Measurements from ENCODE around the gene STAP2.

The STAP2 gene, protein sequence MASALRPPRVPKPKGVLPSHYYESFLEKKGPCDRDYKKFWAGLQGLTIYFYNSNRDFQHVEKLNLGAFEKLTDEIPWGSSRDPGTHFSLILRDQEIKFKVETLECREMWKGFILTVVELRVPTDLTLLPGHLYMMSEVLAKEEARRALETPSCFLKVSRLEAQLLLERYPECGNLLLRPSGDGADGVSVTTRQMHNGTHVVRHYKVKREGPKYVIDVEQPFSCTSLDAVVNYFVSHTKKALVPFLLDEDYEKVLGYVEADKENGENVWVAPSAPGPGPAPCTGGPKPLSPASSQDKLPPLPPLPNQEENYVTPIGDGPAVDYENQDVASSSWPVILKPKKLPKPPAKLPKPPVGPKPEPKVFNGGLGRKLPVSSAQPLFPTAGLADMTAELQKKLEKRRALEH
- total RNA-seq = 0.67 to 0.79 reads per million in 2 donors

DNA sequence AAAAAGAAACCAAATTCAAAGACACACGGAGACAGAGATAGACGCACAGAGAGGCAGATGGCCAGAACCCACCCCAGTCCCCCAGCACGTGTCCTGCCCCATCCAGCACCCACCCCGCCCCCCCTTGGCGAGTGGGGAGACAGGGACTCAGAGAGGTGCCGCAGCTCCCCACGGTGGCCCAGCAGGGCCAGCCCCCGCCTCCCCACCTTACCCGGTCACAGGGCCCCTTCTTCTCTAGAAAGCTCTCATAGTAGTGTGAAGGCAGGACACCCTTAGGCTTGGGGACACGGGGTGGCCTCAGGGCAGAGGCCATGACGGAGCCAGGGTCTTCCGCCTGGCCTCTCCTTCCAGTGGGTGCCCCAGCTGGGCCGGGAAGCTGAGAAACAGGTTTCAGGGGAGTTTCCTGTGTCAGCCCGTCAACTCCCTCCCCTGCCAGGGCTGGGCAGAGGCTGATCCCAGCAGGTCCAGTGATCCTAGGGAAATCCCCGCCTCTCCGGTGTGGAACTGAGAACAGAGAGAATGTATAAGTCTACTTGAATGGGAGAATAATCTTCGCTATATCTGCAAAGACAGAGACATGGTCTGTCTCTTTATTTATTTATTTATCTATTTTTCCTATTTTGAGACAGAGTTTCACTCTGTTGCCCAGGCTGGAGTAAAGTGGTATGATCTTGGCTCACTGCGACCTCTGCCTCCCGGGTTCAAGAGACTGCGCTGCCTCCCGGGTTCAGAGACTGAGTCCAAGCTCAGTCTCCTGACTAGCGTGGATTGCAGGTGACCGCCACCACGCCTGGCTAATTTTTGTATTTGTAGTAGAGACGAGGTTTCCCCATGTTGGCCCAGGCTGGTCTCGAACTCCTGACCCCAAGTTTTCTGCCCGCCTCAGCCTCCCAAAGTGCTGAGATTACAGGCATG, at the start of gene STAP2:
Gene STAP2 (minus strand): TSS at position 387 of the 915 bp plus-strand sequence. CDS start 74 bp downstream, at position 313.
- DNase-seq = no peak

DNA sequence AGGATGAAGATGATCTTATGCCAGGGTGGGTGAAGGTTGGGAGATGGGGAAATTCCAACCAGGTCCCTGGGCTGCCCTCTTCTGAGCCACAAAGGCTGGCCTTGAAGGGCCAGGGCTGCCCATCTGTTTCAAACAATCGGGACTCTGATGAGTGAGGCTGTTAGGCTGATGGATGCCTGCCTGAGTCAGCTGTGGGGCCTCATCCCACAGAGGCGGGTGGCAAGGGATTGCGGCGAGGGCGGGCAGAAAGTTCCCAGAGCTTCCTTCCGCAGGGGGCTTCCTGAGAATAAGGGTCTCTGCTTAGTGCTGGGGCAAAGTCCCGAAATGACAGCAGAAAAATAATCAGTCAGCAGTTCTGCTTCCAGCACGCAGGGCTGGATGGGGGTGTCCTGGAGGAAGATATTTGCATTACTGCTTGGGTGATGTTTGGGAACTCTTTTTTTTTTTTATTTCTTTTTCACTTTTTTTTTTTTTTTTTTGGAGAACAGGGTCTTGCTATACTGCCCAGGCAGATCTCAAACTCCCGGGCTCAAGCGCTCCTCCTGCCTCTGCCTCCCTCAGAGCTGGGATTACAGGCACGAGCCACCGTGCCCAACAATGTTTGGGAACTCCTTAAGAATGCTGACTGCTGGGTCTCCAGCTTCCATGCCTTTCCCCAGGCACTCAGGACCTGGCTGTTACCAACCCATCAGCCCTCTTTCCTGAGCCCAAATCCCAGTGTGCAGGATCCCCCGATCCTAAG, 47.6 kb upstream of the STAP2 start:
- no peak for DNase-seq

DNA sequence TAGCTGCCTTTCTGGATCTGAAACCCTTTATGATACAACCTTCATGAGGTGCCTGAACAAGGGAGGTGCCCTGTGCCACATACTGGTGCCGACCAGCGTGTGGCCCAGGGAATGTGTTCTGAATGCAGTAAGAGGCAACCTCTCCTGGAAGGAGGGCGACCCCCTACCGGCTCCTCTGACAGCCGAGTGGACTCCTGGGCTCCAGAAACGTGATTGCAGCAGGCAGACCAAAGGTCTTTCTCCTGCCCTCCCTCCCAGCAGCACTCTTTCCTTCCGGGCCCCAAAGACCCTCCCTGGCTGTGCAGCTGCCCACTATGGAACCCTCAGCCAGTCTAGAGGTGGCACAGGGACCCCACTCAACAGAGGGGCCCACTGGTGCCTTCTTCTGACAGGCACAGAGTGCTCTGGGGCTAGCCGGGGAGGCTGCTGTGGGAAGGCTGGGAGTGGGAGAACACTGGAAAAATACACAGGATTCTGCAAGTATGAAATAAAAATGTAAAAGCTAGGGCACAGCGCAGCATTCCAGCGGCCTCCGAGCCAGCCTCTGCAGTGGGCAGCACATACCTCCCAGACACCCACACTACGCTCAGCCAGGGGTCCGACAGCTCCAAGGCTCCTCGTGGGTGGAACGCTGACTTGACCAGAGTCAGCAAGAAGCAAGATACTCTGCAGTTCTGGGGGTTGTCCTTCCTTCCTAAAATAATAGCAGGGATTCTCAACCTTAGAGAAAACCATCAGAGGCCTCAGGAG, 46.8 kb upstream of the STAP2 start:
- no peak for DNase-seq

DNA sequence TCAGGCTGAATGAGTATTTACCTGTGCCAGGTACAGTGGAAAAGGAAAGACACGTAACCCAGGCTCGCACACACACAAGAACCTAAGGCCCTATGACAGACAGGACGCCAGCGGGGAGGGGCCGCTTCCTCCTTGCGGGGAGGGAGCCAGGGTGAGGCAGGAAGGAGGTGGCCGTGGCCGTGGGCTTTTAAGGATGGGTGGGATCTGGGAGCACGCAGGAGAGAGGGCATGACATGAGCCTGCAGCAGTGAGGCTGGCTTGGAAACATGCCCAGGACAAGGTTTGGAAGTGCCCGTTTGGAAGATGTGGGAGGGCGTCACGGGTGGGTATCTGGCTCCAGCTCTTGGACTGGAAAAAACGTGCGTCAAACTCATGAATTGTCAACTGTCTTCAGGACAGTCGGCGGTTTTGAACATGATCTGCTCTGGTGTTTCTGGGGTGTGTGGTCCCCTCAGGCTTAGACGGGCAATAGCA, 41.7 kb upstream of the STAP2 start:
- DNase-seq = no peak

DNA sequence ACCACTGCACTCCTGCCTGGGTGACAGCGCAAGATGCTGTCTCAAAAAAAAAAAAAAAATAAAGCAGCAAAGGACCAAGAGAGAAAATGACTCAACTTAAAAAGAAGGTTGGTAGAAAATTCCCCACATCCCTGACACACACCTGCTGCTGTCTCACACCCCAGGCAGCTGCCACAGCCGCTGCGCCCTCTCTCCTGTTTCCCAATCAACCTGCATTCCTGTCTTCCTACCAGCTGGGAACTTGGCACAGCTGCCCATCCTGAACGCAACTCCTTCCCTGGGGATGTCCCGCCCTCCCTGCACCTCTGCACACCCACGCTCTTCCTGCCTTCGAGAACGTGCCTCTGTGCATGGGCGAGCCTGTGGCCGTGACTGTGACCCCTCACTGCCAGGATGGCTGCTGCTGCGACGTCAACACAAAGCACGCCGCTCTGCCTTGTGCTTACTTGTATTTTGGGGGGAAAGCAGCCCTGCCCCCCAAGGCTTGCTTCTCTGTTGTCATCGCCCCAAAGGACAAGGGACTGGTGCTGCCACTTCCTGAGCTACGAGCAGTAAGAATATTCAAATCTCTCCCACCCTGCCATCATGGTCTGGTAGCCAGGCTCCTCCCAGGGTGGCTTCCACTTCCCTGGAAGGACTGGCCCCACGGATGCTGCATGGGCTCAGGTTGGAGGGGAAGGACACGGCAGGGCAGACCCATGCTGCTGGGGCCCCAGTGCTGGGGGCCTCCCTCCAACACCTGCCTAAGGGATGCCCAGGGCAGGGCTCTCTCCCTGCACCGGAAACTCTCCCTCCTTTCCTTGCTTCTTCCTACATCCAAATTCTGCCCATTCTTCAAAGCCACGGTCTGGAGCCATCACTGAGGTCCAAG, 41.0 kb upstream of the STAP2 start:
- no peak for DNase-seq

DNA sequence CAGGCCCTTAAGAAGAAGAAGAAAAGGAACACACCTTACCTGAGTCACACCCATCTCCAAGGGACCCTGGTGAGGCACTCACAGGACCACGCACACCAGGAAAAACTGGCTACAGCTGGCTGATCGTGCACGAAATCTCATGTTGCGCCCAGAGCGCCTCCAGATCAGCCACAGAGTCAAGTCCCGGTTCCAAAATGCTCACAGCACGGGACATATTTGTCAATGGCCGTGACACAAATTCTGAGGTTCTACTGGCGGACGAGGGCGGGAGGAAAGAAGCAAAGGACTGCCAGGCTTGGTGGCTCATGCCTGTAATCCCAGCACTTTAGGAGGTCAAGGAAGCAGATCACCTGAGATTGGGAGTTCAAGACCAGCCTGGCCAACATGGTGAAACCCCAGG, 40.3 kb upstream of the STAP2 start:
- DNase-seq = no peak

DNA sequence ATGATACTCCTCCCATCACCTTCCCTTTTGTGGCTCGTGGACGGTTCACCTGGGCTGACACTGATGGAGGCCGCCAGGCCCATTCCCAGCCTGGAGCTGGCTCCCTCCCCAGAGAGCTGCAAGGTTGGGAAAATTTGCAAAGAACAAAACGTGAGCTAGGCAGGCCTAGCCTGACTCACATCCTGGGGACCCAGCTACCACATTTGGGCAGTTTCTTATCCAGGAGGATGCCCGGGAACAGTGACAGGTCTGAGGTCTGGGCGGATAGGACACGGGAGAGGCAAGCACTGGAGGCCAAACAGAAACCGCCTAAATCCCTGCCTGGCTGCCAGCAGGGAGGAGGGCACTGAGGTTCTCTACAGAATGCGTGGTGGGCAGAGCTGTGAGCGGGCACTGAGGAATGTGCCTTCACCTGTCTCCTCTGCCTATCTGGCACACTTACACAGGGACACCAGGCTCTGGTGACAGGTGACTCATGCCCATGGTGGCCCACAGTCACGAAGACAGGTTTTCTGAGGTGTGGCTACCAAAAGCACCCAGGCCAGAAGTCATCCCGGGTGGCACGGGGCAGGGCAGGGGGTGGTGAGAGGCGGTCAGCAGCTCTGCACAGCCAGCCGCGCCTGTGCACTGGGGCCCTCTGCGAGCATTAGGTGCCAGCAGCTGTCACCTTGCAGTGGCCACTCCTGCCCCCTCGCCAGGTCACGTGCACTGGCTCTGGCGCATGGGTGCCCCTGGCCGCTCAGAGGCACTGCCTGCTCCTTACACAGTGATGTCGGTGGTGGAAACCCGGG, 38.6 kb upstream of the STAP2 start:
- no peak for DNase-seq

DNA sequence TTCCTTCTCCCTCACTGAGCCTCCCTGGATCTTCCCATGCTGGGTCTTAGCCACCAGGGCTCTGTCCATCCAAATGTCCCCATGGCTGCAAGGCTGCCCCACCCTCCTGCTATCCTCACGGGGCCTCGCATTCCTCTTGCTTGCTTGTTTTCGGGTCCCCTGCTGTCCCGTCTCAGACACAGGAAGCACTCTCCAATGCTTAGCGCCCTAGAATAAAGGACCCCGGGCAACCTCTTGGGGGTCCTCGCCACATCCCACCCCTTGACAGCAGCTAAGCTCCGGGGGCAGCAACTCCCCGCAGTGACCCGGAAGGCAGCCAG, 38.0 kb upstream of the STAP2 start:
- DNase-seq = no peak

DNA sequence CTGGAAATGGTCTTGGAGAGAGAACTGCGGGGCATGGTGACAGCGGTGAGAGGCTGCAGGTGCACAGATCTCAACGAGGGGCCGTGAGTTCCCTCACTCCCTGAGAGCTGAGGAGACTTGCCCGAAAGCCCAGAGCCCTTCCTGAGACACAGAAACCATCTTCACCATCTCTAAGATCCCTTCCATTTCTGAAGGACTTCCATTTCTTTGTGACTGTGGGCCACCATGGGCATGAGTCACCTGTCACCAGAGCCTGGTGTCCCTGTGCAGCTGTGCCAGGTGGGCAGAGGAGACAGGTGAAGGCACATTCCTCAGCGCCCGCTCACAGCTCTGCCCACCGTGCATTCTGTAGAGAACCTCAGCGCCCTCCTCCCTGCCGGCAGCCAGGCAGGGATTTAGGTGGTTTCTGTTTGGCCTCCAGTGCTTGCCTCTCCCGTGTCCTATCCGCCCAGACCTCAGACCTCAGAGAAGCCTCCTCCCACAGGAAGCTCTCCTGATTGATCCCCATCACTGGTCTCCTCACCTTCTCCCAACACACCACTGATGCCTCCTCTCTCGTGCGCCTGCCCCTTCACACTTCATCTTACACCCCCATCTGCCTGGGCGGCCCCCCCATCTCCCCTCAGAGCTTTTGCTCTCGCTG, 37.5 kb upstream of the STAP2 start:
- no peak for DNase-seq

DNA sequence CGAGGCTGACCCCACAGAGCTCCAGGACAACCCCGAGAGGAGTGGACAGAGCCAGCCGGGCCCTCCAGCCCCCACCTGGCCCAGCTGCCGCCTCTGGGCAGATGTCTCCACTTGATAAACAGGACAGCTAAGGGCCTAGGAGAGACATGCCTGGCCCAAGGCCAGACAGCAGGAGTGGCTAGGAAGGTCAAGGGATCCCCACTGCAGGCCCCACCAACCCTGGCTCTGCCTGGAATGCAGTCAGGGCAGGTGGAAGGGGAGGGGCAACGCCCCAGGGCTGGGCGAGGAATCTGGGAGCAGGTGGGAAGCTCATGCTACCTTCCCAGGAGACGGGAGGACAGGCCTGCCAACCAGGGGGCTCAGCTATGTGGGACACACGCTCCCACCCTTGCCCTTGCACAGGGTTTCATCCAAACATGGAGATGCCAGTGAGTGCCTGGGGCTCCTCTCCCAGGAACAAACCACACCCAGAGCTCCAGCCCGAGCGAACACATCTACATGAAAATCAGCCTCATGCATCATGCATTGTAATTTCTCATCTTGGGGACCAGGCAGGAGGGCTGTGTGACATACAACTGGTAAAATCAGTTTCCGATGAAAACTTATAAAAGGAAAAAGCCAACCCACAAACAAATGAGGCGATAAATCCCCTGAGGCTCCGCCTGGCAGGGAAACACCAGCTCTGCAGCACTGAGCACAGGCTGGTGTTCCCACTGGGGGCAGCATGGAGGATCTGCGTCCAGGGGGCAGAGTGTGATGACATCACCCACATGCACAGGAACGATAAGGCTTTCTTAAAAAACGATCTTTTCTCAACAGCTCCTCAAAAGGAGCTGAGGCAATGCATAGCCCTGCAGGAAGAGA, 36.8 kb upstream of the STAP2 start:
- no peak for DNase-seq

DNA sequence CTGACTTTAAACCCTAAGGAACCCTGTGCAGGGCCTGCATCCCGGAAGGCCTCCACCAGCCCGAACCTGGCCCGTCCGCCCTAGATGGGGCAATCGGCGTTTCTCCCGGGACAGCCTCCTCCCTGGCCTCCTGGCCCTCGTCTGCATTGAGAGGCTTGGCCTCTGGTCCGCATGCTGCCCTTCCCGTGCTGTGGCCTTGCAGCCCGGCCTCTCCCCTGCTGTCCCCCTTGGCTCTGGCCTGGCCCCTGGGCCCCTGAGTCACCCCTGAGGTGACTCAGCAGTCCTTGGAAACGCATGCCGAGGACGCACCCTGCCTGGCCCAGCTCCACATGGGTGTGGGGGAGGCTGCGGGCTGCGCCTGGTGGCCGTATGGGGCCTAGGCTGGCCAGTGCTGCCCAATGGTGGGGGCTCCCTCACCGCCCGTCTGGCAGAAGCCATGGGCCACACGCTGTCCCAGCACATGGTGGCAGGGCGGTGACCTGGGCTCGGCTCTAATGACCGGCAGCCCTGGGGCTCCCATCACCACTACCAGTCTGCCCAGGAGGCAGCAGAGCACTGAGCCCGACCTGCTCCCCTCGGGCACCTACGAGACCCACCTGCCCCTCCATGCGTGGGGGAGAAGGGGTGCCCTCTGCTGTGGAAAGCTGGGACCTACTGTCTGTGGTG, 36.0 kb upstream of the STAP2 start:
- DNase-seq = no peak

DNA sequence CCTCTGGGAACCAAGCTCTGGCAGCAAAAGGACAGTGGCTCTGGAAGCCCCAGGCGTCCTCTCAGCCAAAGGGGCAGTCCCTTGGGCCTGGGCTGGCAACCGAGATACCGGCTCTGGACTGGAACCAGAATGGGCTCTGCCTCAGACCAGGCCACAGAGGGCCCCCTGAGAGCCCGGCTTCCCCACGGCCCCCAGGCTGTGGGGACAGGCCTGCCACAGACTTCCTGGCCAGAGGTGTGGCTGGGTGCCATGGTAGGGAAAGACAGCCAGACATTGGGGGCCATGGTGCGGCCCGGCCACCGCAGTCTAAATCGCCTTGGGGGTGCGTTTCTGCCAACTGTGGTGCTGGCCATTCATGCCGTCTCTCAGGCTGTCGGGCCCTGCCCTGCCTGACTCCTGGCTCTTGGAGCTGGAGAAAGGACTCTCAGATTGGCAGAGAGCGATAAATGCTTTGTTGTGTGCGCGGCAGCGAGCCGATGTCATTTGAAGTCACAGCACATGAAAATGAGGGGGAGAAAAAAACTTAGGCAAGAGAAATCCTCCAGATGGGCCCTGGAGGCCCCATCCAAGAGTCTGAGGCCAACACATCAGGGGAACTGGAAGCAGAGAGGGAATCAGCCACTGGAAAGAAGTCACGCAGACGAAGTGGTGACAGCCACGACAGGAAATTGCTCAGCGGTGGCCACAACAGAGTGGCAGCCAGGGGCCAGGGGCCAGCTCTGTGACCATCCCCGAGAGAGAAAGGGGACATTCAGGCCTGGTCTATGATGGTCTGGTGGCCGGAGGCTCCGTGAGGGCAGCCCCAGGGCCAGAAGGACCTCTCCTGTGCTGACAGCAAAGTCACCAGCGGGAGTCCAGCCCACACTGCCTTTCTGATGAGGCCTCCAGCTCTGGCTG, 35.2 kb upstream of the STAP2 start:
- no peak for DNase-seq

DNA sequence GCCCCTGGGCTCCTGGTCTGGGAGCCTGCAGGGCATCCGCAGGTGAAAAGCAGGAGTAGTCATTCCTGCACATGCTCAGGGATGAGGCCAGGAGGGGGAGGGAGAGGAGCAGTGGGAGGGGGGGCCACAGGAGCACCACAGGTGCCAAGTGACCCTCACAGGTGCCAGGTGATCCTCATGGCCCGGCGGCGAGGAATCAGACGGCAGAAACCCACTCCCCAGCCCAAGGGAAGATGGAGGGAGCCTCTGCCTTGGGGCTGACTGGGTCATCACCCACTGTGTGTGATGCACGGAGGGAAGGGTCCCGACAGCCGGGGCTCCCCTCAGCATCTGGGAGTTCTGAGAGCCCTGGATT, 34.4 kb upstream of the STAP2 start:
- DNase-seq = no peak

DNA sequence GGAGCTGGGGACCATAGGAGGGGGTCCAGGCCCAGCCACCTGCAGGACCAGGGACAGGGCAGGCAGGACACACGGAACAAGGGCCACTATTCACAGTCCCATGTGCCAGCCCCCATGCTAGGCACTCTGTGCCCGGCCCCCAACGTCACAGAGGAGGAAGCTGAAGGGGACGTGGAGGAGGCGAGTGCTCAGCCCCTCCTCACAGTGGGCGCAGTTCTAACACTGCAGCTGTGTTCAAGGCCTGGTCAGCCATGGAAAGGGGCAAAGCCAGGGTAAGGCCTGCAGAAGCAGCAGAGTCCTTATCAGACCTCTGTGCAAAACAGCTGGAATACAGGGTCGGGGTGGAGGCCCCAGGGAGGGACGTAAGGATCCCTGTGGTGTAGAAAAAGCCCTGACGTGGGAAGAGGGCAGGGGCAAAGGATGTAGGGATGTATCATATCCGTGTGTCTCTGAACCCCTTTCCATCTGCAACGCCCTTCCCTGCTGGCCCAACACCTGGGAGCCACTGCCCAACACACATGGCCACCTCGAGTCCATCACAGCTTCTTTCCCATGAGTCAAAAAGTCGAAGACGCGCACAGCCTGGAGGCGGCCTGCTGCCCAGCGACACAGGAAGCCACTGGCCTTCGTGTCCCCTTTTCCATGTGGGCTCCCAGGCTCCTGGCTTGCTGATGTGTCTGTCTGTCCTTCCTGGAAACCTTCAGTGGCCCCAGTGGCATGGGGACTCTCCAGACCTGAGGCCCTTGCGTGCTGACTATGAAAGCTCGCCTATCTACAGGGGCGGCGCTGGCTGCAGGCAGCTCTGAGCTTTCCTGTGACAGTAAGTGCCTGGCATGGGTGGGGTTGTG, 33.8 kb upstream of the STAP2 start:
- DNase-seq = no peak

DNA sequence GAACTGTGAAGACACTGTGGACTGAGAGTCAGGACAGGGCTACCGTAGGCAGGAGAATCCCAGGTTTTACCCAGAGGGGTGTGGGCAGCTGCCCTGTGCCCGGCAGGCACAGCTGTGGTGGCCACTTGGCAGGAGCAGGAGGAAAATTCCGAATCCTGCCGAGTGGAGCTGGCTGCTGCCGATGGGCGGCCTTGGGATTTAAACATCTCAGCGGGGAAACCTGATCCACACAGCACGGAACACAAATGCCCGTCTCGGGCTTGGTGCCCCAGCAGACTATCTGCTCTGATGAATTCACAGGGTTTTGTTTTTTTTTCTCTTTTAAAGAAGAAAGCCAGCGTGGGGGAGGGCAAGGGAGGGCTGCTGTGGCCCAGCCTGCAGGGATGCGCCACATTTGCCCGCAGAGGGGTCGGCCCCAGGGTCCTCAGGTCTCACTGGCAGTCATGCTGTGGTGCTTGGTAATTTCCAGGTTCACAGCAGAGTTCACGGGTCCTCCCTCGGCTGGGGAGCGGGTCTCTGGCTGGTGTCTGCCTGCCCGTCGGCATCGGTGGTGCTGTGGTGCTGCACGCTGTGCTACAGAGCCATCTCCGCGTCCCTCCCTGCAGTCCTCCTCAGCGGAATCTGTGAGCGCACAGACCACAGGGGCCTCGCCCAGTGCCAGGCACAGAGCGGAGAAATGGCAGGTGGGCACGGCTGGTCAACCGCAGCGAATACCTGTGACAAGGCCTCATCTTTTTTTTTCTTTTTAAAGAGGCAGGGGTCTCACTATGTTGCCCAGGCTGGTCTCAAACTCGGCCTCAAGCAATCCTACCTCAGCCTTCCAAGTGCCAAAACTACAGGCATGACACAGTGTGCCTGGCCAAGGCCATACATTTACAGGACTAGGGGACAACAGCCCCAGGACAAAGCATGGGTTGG, 32.9 kb upstream of the STAP2 start:
- no peak for DNase-seq

Measured in activated gamma-delta T cell (primary cell).